ENCODE measurements around the gene HMHB1.
A peak's percentile ranks its signal among the peaks of the same experiment; 100 is the strongest.

The HMHB1 gene

GRCh38 chr5:143812085-143812705, at the start of gene HMHB1:
TSS of gene HMHB1 (plus strand) at chr5:143812161.
- DNase-seq, result no peak
- TF ChIP-seq GATA1 (IDR thresholded peaks at IDR 0.05; ENCODE audit: low read depth, low read length), result no peak
- TF ChIP-seq POLR2A (IDR thresholded peaks at IDR 0.05; ENCODE audit: low read length), result no peak

- no peak for DNase-seq
- TF ChIP-seq POLR2A (IDR thresholded peaks at IDR 0.05; ENCODE audit: low read length) (no peak), GATA1 (IDR thresholded peaks at IDR 0.05; ENCODE audit: low read depth, low read length) (no peak)
These were observed 49.2 kb upstream of the HMHB1 start for GRCh38 chr5:143762636-143763220.

DNA sequence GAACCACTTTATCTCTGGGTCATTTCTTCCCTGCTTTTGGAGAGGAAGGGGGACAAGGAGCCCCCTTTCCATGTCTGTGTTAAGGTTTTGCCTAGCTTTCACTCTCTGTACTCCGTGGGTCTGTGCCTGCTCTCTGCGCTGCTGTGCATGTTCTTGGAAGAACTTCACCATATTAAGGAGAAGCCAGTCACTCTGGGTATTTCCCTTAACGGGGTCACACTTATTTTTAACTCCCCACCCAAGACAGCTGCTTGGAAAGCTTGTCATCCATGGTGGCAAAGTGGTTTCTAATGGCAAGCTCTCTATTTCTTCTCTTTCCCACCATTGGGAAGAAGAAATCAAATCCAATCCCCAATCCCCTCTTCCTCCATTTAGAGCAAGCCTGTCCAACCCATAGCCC, 44.8 kb upstream of the HMHB1 start:
- no peak for DNase-seq

DNA sequence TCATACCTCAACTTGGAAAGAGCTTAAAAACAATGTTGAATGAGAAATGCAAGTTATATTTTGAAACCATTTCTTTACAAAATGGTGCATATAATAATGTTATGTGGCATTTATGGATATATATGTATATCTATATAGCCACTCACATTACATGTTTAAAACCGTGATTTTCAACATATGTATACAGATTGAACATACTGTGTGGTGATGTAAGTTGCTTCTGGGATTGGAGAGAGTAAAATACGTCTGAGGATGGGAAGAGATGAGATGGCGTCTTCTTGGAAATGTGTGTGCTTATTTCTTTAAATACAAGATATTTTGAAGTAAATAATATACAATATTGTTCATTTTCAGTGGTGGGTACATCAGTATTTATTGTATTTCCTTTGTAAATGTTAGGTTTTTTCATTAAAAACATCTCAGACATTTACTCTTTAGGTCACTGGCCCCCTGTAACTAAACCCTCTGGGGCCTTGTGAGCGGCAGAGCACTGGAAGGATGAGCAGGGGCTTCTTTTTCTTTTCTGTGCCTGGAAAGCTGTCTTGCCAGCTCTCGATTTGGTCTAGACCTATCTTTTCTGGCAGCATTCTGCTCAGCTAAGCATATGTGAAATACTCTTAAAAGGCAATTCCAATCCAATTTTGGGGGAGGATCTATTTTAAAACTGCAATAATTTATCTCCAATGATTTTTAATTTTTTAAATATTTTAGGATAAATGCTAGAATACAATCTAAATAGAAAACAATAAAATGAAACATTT, 42.8 kb upstream of the HMHB1 start:
- no peak for DNase-seq
- TF ChIP-seq POLR2A (IDR thresholded peaks at IDR 0.05; ENCODE audit: low read length) (no peak), GATA1 (IDR thresholded peaks at IDR 0.05; ENCODE audit: low read depth, low read length) (no peak)

More for the DNA sequence above, 44.8 kb upstream of the HMHB1 start:
- TF ChIP-seq POLR2A (IDR thresholded peaks at IDR 0.05; ENCODE audit: low read length) (no peak), GATA1 (IDR thresholded peaks at IDR 0.05; ENCODE audit: low read depth, low read length) (no peak)

GRCh38 chr5:143770450-143770849, 41.5 kb upstream of the HMHB1 start:
- DNase-seq, result peak in 1 of 2 experiments; percentile 5
- no peak for TF ChIP-seq POLR2A (IDR thresholded peaks at IDR 0.05; ENCODE audit: low read length)
- no peak for TF ChIP-seq GATA1 (IDR thresholded peaks at IDR 0.05; ENCODE audit: low read depth, low read length)

- no peak for DNase-seq
- TF ChIP-seq POLR2A (IDR thresholded peaks at IDR 0.05; ENCODE audit: low read length), result no peak
- TF ChIP-seq GATA1 (IDR thresholded peaks at IDR 0.05; ENCODE audit: low read depth, low read length), result no peak
These were observed 40.8 kb upstream of the HMHB1 start for GRCh38 chr5:143771189-143771588.

DNA sequence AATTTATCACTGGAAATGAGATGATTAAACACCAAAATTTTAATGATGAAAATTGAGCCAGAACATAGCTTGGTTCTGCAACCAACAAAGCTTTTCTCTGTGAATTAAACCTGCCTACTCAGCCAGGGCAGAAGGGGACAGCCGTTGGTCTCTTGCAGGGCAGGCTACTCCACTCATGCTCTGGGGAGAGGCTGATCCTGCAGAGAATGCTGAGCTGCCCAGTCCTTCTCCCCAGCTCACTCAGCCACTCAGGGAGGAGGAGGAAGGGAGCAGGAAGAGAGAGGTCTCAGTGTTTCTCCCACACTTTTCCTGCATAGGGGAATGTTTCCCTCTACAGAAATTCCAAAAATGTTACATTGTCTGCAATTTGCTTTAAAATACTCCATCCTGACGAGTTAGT, 40.4 kb upstream of the HMHB1 start:
- DNase-seq, result no peak
- TF ChIP-seq POLR2A (IDR thresholded peaks at IDR 0.05; ENCODE audit: low read length) (no peak), GATA1 (IDR thresholded peaks at IDR 0.05; ENCODE audit: low read depth, low read length) (no peak)

- no peak for DNase-seq
- TF ChIP-seq POLR2A (IDR thresholded peaks at IDR 0.05; ENCODE audit: low read length), result no peak
- no peak for TF ChIP-seq GATA1 (IDR thresholded peaks at IDR 0.05; ENCODE audit: low read depth, low read length)
These were observed 39.3 kb upstream of the HMHB1 start for GRCh38 chr5:143772621-143773020.

DNA sequence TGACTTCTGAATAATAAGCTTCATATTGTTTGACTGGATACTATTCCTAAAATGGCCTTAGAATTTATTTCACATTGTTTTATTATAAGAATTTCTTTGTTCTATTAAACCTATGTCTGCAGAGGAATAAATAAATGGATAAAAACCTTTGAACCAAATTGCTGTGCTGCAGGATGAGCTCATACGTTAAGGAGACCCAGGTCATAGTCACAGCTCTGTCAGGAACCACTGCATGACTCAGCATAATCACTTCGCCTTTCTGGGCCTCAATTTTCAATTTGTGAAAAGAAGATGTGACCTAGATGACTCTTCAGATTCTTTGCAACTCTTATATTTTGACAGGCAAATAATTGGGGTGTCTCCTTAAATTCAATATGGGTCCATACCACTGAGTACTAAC, 36.7 kb upstream of the HMHB1 start:
- DNase-seq, result peak in 1 of 2 experiments; percentile 4
- no peak for TF ChIP-seq POLR2A (IDR thresholded peaks at IDR 0.05; ENCODE audit: low read length)
- no peak for TF ChIP-seq GATA1 (IDR thresholded peaks at IDR 0.05; ENCODE audit: low read depth, low read length)

DNA sequence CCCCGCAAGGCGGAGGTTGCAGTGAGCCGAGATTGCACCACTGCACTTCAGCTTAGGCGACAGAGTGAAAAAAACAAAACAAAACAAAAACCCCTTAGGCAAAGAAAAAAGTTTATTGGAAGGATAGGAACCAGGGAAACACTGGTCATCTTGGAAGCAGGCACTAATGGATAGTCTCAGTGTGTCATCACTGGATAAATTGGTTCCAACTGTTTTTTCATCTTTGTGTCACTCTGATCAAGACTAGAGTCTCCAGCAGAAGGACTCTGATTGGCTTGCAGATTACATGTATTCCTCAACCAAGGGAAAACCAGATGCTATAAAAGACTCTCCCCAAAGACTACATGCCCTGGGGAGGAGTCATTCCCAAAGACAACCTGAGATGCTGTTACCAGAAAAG, 35.0 kb upstream of the HMHB1 start:
- DNase-seq, result no peak
- TF ChIP-seq GATA1 (IDR thresholded peaks at IDR 0.05; ENCODE audit: low read depth, low read length), result no peak
- TF ChIP-seq POLR2A (IDR thresholded peaks at IDR 0.05; ENCODE audit: low read length), result no peak

DNA sequence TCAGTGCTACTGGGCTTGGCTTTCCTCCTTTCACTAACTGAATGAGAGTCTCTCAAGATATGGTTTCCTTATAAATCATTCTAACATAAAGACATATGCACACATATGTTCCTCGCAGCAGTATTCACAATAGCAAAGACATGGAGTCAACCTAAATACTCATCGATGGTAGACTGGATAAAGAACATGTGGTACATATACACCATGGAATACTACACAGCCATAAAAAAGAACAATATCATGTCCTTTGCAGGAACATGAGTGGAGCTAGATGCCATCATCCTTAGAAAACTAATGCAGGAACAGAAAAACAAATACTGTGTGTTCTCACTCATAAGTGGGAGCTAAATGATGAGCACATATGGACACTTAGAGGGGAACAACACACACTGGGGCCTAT, 32.5 kb upstream of the HMHB1 start:
- no peak for TF ChIP-seq GATA1 (IDR thresholded peaks at IDR 0.05; ENCODE audit: low read depth, low read length)
- TF ChIP-seq POLR2A (IDR thresholded peaks at IDR 0.05; ENCODE audit: low read length), result no peak
- DNase-seq, result no peak

DNA sequence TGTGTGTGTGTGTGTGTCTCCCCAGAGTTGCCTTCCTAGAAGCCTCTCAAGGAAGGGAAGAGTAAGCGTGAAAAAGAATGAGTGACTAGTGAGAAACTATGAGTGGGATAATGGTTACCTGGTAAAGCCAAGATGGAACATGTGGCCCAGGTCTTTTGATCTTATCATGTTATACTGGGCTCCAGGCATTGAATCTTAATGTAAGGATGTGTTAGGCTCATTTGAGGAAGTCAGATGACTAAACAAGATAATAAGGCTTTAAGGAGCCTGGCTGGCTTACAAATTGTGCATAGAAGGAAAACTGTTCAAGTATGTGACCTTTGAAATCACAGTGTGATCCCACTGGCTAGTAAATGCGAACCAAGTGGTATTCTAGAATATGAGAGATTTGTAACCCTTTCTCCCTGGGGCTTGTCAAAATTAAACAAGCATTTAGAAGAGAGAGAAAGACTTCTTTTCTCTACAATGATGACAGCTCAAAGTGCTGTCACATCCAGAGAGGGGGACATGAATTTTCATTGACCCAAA, 29.9 kb upstream of the HMHB1 start:
- TF ChIP-seq GATA1 (IDR thresholded peaks at IDR 0.05; ENCODE audit: low read depth, low read length), result no peak
- TF ChIP-seq POLR2A (IDR thresholded peaks at IDR 0.05; ENCODE audit: low read length), result no peak
- no peak for DNase-seq

- TF ChIP-seq POLR2A (IDR thresholded peaks at IDR 0.05; ENCODE audit: low read length) (no peak), GATA1 (IDR thresholded peaks at IDR 0.05; ENCODE audit: low read depth, low read length) (no peak)
- DNase-seq, result no peak
These were observed 29.2 kb upstream of the HMHB1 start for GRCh38 chr5:143782588-143783386.

GRCh38 chr5:143788401-143788800, 23.6 kb upstream of the HMHB1 start:
- TF ChIP-seq POLR2A (IDR thresholded peaks at IDR 0.05; ENCODE audit: low read length) (no peak), GATA1 (IDR thresholded peaks at IDR 0.05; ENCODE audit: low read depth, low read length) (no peak)
- no peak for DNase-seq
